Panc1 (cell line): Measurements from ENCODE around the gene CLDN9. TPM values are rescaled to one million over a fixed set of nuclear protein-coding genes. Genes with fewer than 3 reads are reported as not detected.

Experiments used
- ATAC-seq: fragments of 200-7000 bp; cut with Tn5 transposase; 2 replicates; pipeline ENCODE4 v1.9.1; 2020; ENCODE audit warnings: mild to moderate bottlenecking, moderate library complexity
- BruUV-seq: library from RNA; stranded (reverse); fragments of 400-500 nt; replicated peaks from 2 replicates; lab custom pipeline; 2021; lab: Mats Ljungman, UMichigan
- CTCF ChIA-PET: fragments of 300-600 bp; sonication (Branson Sonifier 250); formaldehyde crosslinking; loops from one replicate; lab custom pipeline; 2022; ENCODE audit warnings: antibody characterized with exemption; lab: Charles Lee
- POLR2A ChIA-PET: fragments of 300-600 bp; sonication (Branson Sonifier 250); formaldehyde crosslinking; loops from one replicate; lab custom pipeline; 2022; ENCODE audit warnings: antibody characterized with exemption; lab: Charles Lee
- DNase-seq: peaks from one replicate; pipeline ENCODE4 v3.0.0-alpha.2; 2010; ENCODE audit warnings: low read depth, low spot score
- H3K27ac ChIP-seq: 2 replicates; pipeline ENCODE4 v1.5.1; 2011; ENCODE audit warnings: mild to moderate bottlenecking, low read length, inconsistent platforms
- H3K27me3 ChIP-seq: fragments of 200-500 bp; sonication (Bioruptor generic); 2 replicates; pipeline ENCODE4 v1.6.0; 2014; ENCODE audit warnings: low read length, inconsistent platforms; ENCODE audit not compliant: control insufficient read depth, insufficient read depth
- H3K36me3 ChIP-seq: fragments of 200-500 bp; sonication (Bioruptor generic); 2 replicates; pipeline ENCODE4 v1.5.1; 2014; ENCODE audit warnings: inconsistent platforms, mild to moderate bottlenecking, low read length, moderate library complexity; ENCODE audit not compliant: control insufficient read depth, insufficient read depth
- H3K4me1 ChIP-seq: 2 replicates; pipeline ENCODE4 v1.5.1; 2011; ENCODE audit warnings: inconsistent platforms, mild to moderate bottlenecking, low read length, moderate library complexity; ENCODE audit not compliant: control insufficient read depth, insufficient read depth
- H3K4me3 ChIP-seq, 2 experiments: 2 replicates each; pipeline ENCODE4 v1.5.1; 2011 to 2012; ENCODE audit warnings: low read depth in 2 of 2, low read length in 2 of 2, mild to moderate bottlenecking in 2 of 2, inconsistent platforms in 1 of 2, moderate library complexity in 1 of 2
- H3K9me3 ChIP-seq: fragments of 200-500 bp; sonication (Bioruptor generic); 2 replicates; pipeline ENCODE4 v1.5.1; 2014; ENCODE audit warnings: low read depth, mild to moderate bottlenecking, inconsistent platforms, low read length, moderate library complexity; ENCODE audit not compliant: control insufficient read depth, insufficient read depth
- CTCF ChIP-seq: fragments of 450-650 bp; IDR thresholded peaks from 2 replicates; pipeline ENCODE4 v1.5.1; 2017; ENCODE audit warnings: mild to moderate bottlenecking
- POLR2AphosphoS5 ChIP-seq: IDR thresholded peaks from 2 replicates; pipeline ENCODE4 v1.6.1; 2012; ENCODE audit warnings: mild to moderate bottlenecking, low read depth, low read length, moderate library complexity
- REST ChIP-seq, 2 experiments: IDR thresholded peaks; 2 replicates each; pipeline ENCODE4 v1.6.1; 2011 to 2012; ENCODE audit warnings: low read depth in 2 of 2, control low read depth in 1 of 2, low read length in 1 of 2, mild to moderate bottlenecking in 1 of 2, moderate library complexity in 1 of 2; ENCODE audit not compliant: insufficient read depth in 1 of 2
- SIN3A ChIP-seq: IDR thresholded peaks from 2 replicates; pipeline ENCODE4 v1.6.1; 2012; ENCODE audit warnings: low read depth, mild to moderate bottlenecking, low read length, moderate library complexity, borderline replicate concordance; ENCODE audit not compliant: insufficient read depth
- TCF7L2 ChIP-seq: IDR thresholded peaks from 2 replicates; pipeline ENCODE4 v1.6.1; 2011; ENCODE audit warnings: mild to moderate bottlenecking, low read depth, low read length, inconsistent platforms
- in situ Hi-C: cut with HindIII; loops from 2 replicates; pipeline ENCODE4 v1.10.0; 2016; ENCODE audit warnings: low sequenced_read_pairs, low pct_unique_long_range_greater_than_20kb
- intact Hi-C: fragments of 100-400 bp; cut with micrococcal nuclease; formaldehyde crosslinking; loops from one replicate; pipeline ENCODE4 v1.10.0; 2022; ENCODE audit not compliant: unreplicated experiment
- total RNA-seq: library from RNA; stranded (reverse); gene quantifications from one replicate; pipeline ENCODE4 v1.2.1, GENCODE V29; 2021; ENCODE audit not compliant: unreplicated experiment

The CLDN9 gene
- total RNA-seq, 1 experiment from 2014 or later = 1.6 TPM

DNA sequence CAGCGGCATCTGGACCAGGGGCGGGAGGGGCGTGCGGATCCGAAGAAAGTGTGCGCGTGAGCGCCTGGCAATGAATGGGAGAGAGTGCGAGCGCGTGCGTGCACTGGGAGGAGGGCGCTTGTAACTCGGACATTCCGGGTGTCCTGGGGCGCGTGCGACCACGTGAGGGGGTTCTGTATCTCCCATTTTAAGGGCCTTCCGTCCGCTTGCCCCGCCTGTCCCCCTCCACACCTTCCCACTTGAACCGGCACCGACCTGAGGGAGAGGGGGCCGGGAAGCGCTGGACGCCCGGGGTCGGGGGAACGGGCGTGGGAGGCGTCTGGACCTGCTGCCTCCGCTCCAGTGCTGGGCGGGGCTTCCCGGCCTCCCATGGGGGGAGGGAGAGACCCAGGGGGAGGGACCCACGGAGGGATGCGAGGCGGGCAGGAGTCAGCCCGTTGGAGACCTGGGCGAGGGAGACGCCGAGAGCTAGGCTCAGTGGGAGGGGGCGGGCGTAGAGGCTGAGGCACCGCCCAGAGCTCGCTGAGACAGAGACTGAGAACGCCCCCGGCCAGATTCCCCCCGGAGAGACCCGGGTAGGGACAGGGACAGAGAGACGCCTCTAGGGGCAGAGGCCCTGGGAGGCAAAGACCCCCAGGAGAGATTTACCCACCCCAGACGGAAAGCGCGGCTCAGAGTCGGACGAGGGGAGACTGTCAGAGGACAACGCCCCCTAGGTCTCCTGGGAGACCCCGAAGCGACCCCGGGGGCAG, 48.8 kb upstream of the CLDN9 start, which contains the start of gene KREMEN2:
TSS of gene KREMEN2 (plus strand) at position 553 of the 752 bp plus-strand sequence. CDS start 246 bp downstream, outside the sequence.
- Histone ChIP-seq H3K9me3 (no peaks in the 10 kb centered on the region), H3K27ac (peak within 1 kb of the TSS; percentile 79; the same call in 1 of the 2 replicates), H3K36me3 (no peaks in the 10 kb centered on the region; the same call in 1 of the 2 replicates), H3K27me3 (no peaks in the 10 kb centered on the region), H3K4me3 (peak within 1 kb of the TSS; percentile 56 to 81), H3K4me1 (peaks cover 23% of the 10 kb centered on the region)
- POLR2A ChIA-PET = interaction anchor here (0.5 kb wide), 1 partner anchor 73 kb away, joined by 8 read pairs; the partner anchor contains the start of gene BICDL2
- peak; percentile 53; the same call in 1 of the 2 replicates for TF ChIP-seq CTCF
- peak; percentile 15; the same call in 1 of the 2 replicates for TF ChIP-seq TCF7L2
- no peak for TF ChIP-seq POLR2AphosphoS5
- no peak; the same call in 1 of the 2 replicates for TF ChIP-seq SIN3A
- TF ChIP-seq REST (IDR thresholded peaks at IDR 0.05; ENCODE audit: insufficient read depth in 1 of 2, low read depth in 2 of 2, low read length in 1 of 2) = no peak
- CTCF ChIA-PET = no interaction called here
- peak; percentile 70 for ATAC-seq
- in situ Hi-C loops (no loop called here), intact Hi-C loops (no loop called here)
- no peak for DNase-seq
- BruUV-seq = no TSS peak

DNA sequence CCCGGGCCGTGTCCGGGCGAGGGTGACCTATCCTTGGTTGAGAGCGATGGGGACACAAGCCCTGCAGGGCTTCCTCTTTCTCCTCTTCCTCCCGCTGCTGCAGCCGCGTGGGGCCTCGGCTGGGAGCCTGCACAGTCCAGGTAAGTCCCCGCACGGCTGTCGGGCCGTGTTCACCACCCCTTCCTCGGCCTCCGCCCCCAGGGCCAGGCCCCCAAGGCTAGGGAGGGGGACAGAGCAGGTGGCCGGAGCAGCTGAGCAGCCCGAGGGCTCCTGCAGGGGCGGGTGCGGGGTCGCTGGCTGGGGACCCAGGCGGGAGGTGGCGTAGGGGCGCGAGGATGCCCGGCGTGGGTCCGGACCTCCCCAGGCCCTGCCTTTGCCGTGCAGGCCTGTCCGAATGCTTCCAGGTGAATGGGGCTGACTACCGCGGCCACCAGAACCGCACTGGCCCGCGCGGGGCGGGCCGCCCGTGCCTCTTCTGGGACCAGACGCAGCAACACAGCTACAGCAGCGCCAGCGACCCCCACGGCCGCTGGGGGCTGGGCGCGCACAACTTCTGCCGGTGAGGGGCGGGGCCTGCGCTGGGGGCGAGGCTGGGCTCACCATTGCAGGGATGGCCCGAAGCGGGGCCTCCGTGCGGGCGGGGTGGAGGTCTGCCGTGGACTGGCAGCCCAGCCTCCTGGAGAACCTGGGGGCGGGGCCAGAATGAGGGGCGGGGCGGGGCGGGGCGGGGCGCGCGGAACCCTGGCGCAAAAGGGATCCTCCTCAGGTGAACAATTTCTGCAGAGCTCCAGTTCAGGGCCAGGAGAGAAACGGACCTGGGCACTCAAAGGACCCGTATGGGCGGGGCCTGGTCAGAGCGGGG, 48.0 kb upstream of the CLDN9 start:
- Histone ChIP-seq H3K9me3 (no peaks in the 10 kb centered on the region), H3K4me1 (peaks cover 23% of the 10 kb centered on the region), H3K27ac (peak overlapping the region; percentile 79; the same call in 1 of the 2 replicates), H3K27me3 (no peaks in the 10 kb centered on the region), H3K4me3 (peak overlapping the region; percentile 56 to 81), H3K36me3 (no peaks in the 10 kb centered on the region; the same call in 1 of the 2 replicates)
- ChIA-PET CTCF (no interaction called here), POLR2A (interaction anchor here (0.5 to 1.0 kb wide), 2 partner anchors 8 to 72 kb away, joined by 5 to 8 read pairs; partner anchors contain the start of gene BICDL2)
- peak; percentile 47 for ATAC-seq
- intact Hi-C loops (no loop called here), in situ Hi-C loops (no loop called here)
- no TSS peak for BruUV-seq
- TF ChIP-seq TCF7L2 = no peak
- 0 out of 2 replicates have a peak, but pooled peaks have one; percentile 29 for TF ChIP-seq SIN3A
- no peak for DNase-seq
